ENCODE measurements around the gene ITGB6.

ITGB6 gene

DNA sequence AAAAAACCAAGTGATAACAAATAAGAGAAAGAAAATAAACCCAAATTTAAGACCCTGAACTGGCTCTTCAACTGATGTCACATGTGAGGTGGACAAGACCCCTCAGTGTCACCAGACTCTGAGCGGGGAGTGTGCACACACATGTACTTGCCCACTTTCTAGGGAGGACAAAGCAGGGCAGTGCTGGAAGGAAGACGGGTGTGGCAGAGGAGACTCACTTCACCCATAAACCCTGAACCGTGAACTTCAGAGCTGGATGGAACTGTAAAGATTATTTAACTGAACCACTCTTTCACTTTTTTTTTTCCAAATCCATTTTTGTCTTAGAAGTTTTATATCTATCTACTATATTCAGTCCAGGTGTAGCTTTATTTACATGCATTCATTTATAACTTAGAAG is 149.9 kb downstream of the ITGB6 start:
- TF ChIP-seq, protein P1, sequence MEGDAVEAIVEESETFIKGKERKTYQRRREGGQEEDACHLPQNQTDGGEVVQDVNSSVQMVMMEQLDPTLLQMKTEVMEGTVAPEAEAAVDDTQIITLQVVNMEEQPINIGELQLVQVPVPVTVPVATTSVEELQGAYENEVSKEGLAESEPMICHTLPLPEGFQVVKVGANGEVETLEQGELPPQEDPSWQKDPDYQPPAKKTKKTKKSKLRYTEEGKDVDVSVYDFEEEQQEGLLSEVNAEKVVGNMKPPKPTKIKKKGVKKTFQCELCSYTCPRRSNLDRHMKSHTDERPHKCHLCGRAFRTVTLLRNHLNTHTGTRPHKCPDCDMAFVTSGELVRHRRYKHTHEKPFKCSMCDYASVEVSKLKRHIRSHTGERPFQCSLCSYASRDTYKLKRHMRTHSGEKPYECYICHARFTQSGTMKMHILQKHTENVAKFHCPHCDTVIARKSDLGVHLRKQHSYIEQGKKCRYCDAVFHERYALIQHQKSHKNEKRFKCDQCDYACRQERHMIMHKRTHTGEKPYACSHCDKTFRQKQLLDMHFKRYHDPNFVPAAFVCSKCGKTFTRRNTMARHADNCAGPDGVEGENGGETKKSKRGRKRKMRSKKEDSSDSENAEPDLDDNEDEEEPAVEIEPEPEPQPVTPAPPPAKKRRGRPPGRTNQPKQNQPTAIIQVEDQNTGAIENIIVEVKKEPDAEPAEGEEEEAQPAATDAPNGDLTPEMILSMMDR (IDR thresholded peaks at IDR 0.05; ENCODE audit: insufficient read depth, low read depth, low read length, missing control alignments): no peak
- DNase-seq (ENCODE audit: low read depth): no peak
- no peak overlapping the region for H3K4me3 ChIP-seq (ENCODE audit: low read length)
